Neural crest cell (in vitro differentiated cells): ENCODE data around the gene RAB6D. TPM values are rescaled to one million over a fixed set of nuclear protein-coding genes. Genes with fewer than 3 reads are reported as not detected.
"Not testable (repeated sequence)": the region's sequence is repeated elsewhere in the genome, so short reads cannot be mapped to it uniquely, and the experiment has no call there.

Source experiments
- DNase-seq: peaks from one replicate; pipeline ENCODE4 v3.0.0; 2021; ENCODE audit warnings: low read depth, mixed read lengths, low spot score
- H3K27ac Mint-ChIP-seq: one replicate; pipeline ENCODE4 v1.8.0; 2021; ENCODE audit warnings: mild to moderate bottlenecking, mixed read lengths; ENCODE audit not compliant: unreplicated experiment
- H3K27me3 Mint-ChIP-seq: 2 replicates; pipeline ENCODE4 v1.8.0; 2021; ENCODE audit warnings: low read depth, mild to moderate bottlenecking, mixed read lengths
- H3K36me3 Mint-ChIP-seq: 2 replicates; pipeline ENCODE4 v1.8.0; 2021; ENCODE audit warnings: low read depth, mild to moderate bottlenecking, mixed read lengths
- H3K4me1 Mint-ChIP-seq: 2 replicates; pipeline ENCODE4 v1.8.0; 2021; ENCODE audit warnings: mixed read lengths
- H3K4me3 Mint-ChIP-seq: one replicate; pipeline ENCODE4 v1.8.0; 2021; ENCODE audit warnings: mild to moderate bottlenecking, mixed read lengths
- H3K9me3 Mint-ChIP-seq: 2 replicates; pipeline ENCODE4 v1.8.0; 2021; ENCODE audit warnings: mixed read lengths
- total RNA-seq: library from RNA; stranded (reverse); gene quantifications from 2 replicates; pipeline ENCODE4 v1.2.1, GENCODE V29; 2021
- TF ChIP-seq, protein P1 (sequence below): fragments of 200-600 bp; sonication (generic); conservative IDR thresholded peaks from 2 replicates; pipeline ENCODE4 v1.5.0; 2021; ENCODE audit warnings: antibody characterized with exemption, mild to moderate bottlenecking

RAB6D gene
- total RNA-seq, 1 donor from 2014 or later = 0.42 TPM

DNA sequence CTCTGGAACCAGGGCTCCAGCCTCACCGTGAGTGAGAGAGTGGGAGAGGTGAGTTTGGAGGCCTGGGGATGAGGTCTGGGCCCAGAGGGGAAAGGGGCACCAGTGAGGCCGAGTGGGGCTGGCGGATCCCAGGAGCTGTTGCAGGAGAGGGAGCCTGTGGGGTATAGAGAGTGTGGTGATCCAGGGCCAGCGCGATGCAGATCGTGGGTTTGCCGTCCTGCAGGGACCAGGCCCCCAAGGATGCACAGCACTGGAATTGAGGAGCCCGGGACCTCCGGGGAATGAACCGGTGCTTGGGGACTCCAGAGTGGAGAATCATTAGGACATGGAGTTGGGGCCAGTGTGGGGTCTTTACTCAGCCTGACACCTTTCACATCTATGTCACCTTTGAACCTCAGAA, 25.7 kb upstream of the RAB6D start:
- Mint-ChIP-seq H3K9me3 (no peaks in the 10 kb centered on the region), H3K36me3 (no peaks in the 10 kb centered on the region), H3K27me3 (no peaks in the 10 kb centered on the region), H3K27ac (no peak overlapping the region), H3K4me3 (no peak overlapping the region), H3K4me1 (no peaks in the 10 kb centered on the region)
- DNase-seq = no peak
- TF ChIP-seq, protein P1, sequence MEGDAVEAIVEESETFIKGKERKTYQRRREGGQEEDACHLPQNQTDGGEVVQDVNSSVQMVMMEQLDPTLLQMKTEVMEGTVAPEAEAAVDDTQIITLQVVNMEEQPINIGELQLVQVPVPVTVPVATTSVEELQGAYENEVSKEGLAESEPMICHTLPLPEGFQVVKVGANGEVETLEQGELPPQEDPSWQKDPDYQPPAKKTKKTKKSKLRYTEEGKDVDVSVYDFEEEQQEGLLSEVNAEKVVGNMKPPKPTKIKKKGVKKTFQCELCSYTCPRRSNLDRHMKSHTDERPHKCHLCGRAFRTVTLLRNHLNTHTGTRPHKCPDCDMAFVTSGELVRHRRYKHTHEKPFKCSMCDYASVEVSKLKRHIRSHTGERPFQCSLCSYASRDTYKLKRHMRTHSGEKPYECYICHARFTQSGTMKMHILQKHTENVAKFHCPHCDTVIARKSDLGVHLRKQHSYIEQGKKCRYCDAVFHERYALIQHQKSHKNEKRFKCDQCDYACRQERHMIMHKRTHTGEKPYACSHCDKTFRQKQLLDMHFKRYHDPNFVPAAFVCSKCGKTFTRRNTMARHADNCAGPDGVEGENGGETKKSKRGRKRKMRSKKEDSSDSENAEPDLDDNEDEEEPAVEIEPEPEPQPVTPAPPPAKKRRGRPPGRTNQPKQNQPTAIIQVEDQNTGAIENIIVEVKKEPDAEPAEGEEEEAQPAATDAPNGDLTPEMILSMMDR = no peak

DNA sequence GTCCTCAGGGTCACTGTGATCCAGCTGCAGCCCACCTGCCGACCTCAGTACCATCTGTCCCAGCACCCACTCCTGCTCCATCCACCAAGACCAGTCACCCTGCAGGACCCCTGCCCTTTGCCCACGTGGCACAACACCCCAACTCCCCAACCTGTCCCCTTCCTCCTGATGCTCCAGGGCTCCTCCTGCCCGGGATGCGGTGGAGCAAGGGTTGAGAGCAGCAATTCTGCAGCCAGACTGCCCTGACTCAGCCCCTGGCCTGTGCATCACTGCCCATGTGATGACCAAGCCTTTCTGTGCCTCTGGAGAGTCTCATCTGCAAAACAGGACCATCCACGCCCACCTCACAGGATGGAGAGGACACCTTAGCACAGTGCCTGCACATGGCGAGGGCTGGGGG, 24.9 kb upstream of the RAB6D start:
- H3K27ac Mint-ChIP-seq, H3K27me3 Mint-ChIP-seq, DNase-seq, H3K4me1 Mint-ChIP-seq, H3K36me3 Mint-ChIP-seq, H3K4me3 Mint-ChIP-seq, H3K9me3 Mint-ChIP-seq: not testable (repeated sequence)

DNA sequence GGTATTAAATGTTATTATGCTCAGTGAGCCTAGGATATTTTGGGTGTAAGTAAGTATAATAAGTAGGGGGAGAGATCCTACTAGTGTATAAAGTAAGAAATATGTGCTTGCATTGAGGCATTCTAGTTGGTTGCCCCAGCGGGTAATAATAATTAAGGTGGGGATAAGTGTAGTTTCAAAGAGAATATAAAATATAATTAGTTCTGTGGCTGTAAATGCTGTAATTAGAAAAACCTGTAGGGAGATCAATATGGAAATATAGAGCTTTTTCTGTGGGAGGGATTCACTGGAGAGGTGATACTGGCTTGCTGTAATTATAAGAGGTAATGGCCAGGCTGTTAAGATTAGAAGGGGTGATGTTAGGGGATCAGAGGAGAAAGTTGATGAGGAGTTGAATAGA, 9.1 kb upstream of the RAB6D start:
- not testable (repeated sequence) for H3K4me1 Mint-ChIP-seq, H3K36me3 Mint-ChIP-seq, H3K27ac Mint-ChIP-seq, H3K9me3 Mint-ChIP-seq, DNase-seq, H3K4me3 Mint-ChIP-seq
- H3K27me3 Mint-ChIP-seq = peaks cover 16% of the 10 kb centered on the region

DNA sequence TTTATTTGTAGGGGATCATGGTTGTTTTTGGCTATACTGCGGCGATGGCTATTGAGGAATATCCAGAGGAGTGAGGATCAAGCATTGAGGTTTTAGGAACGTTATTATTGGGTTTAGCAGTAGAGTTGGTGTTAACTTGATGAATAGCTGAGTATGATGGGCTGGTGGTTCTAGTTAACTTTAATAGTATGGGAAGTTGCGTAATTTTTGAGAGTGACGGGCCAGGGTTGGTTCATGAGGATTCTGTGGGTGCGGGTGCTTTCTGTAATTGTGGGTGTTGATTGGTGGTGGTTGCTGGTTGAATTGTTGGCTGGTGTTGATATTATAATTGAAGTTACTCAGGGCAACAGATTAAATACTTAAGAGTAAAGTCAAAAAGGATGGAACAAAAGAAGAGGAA, 6.0 kb upstream of the RAB6D start:
- TF ChIP-seq, protein P1 = no peak
- Mint-ChIP-seq H3K9me3 (no peaks in the 10 kb centered on the region), H3K36me3 (no peaks in the 10 kb centered on the region), H3K27ac (no peak overlapping the region), H3K4me3 (no peak overlapping the region), H3K4me1 (no peaks in the 10 kb centered on the region), H3K27me3 (peaks cover 20% of the 10 kb centered on the region)
- no peak for DNase-seq

DNA sequence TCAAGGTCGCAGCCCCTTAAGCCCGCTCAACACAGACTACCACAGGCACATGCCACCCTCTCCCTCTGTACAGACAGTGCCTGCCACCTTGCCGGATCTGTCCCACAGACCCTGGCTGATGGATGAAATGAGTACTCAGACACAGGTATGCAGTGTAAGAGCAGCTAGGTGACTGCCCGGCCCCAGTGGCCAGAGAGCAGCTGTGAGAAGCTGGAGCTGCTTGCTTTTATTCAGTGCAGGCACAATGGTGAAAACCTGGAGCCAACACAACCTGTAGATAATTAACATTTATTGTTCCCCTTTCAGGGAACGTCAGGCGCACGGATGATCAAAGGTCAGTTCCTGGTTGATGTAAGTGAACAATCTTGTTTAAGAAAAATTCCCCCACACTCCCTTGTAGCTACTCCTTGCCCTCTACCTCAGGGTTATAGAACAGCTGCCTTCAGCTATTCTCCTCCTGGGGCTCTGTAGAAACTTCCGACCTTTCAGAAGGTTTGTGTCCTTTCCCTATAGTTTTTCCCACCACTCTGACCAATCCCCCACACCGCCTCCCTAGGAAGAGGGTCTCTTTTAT, 4.6 kb upstream of the RAB6D start:
- not testable (repeated sequence) for H3K4me3 Mint-ChIP-seq, H3K4me1 Mint-ChIP-seq

DNA sequence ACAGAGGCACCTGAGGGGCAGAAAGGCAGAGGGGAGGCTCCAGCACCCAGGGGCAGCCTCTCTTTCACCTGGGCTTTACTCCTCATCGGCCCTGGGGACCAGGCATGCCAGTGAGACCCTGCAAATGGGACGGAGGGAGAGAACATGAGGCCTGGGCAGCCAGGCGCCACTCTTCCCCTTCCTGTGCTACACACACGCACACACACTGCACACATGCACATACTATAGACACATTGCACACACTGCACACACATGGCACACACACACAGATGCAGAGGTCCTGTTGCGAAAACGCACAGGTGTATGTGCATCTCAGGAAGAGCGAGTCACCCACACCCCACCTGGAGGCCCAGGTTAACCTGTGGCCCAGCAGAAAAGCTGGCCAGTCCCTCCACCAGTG, 3.4 kb upstream of the RAB6D start:
- no peak overlapping the region for H3K27ac Mint-ChIP-seq
- TF ChIP-seq, protein P1 = no peak
- H3K9me3 Mint-ChIP-seq = no peaks in the 10 kb centered on the region
- peaks cover 9% of the 10 kb centered on the region for H3K4me1 Mint-ChIP-seq
- H3K36me3 Mint-ChIP-seq = no peaks in the 10 kb centered on the region
- no peak for DNase-seq
- peaks cover 35% of the 10 kb centered on the region for H3K27me3 Mint-ChIP-seq
- no peak overlapping the region for H3K4me3 Mint-ChIP-seq

More for the DNA sequence above, 4.6 kb upstream of the RAB6D start:
- H3K9me3 Mint-ChIP-seq, H3K27ac Mint-ChIP-seq, DNase-seq, H3K36me3 Mint-ChIP-seq: not testable (repeated sequence)
- H3K27me3 Mint-ChIP-seq = peaks cover 27% of the 10 kb centered on the region

- H3K4me1 Mint-ChIP-seq = peaks cover 9% of the 10 kb centered on the region
- TF ChIP-seq, protein P1 = no peak
- no peaks in the 10 kb centered on the region for H3K9me3 Mint-ChIP-seq
- DNase-seq = no peak
- H3K27me3 Mint-ChIP-seq = peaks cover 42% of the 10 kb centered on the region
- H3K4me3 Mint-ChIP-seq = no peak overlapping the region
- no peak overlapping the region for H3K27ac Mint-ChIP-seq
- no peaks in the 10 kb centered on the region for H3K36me3 Mint-ChIP-seq
Measured at GRCh38 chr2:131366643-131367042, 2.7 kb upstream of the RAB6D start.
